H54 (cell line): ENCODE results near the gene IBTK.
"Not testable (repeated sequence)": the region's sequence is repeated elsewhere in the genome, so short reads cannot be mapped to it uniquely, and the experiment has no call there.

Experiments
- DNase-seq: peaks from one replicate; pipeline ENCODE4 v3.0.0; 2011; ENCODE audit warnings: low spot score, mixed read lengths; ENCODE audit not compliant: insufficient read length
- FAIRE-seq: peaks from 3 replicates; lab custom pipeline; 2011; peaks lifted over from hg19 to GRCh38; lab: Jason Lieb, UNC
- POLR2A ChIP-seq: IDR thresholded peaks from 2 replicates; pipeline ENCODE4 v1.6.1; 2011; ENCODE audit warnings: low read depth, mild to moderate bottlenecking, low read length

Gene IBTK

GRCh38 chr6:82247505-82248272, at the start of gene IBTK:
TSS of gene IBTK (minus strand) at chr6:82247744. CDS start at chr6:82240486, 7,258 bp downstream.
- TF ChIP-seq POLR2A: peak; percentile 23
- FAIRE-seq (peak; percentile 90), DNase-seq (peak; percentile 75)

GRCh38 chr6:82283771-82284410, 36.3 kb upstream of the IBTK start:
- FAIRE-seq: no peak
- TF ChIP-seq POLR2A: no peak
- DNase-seq: no peak

- DNase-seq, FAIRE-seq: not testable (repeated sequence)
These were observed 34.0 kb upstream of the IBTK start for GRCh38 chr6:82281550-82281949.

- TF ChIP-seq POLR2A: no peak
- no peak for FAIRE-seq
- DNase-seq: no peak
These were observed 30.1 kb upstream of the IBTK start for GRCh38 chr6:82277686-82278085.

- no peak for TF ChIP-seq POLR2A
- no peak for DNase-seq
These were observed 28.1 kb upstream of the IBTK start for GRCh38 chr6:82275686-82276085.

GRCh38 chr6:82273295-82273694, 25.8 kb upstream of the IBTK start:
- no peak for DNase-seq
- no peak for FAIRE-seq
- no peak for TF ChIP-seq POLR2A

More at GRCh38 chr6:82275686-82276085, 28.1 kb upstream of the IBTK start:
- FAIRE-seq: peak; percentile 60

- FAIRE-seq (peak; percentile 86), DNase-seq (peak; percentile 9)
- no peak for TF ChIP-seq POLR2A
These were observed 23.5 kb upstream of the IBTK start for GRCh38 chr6:82270881-82271635.

GRCh38 chr6:82268301-82268846, 20.8 kb upstream of the IBTK start:
- no peak for FAIRE-seq
- TF ChIP-seq POLR2A: no peak
- no peak for DNase-seq

- no peak for TF ChIP-seq POLR2A
- DNase-seq (no peak), FAIRE-seq (no peak)
These were observed 17.3 kb upstream of the IBTK start for GRCh38 chr6:82264824-82265223.

- no peak for FAIRE-seq
- no peak for TF ChIP-seq POLR2A
- DNase-seq: no peak
These were observed 16.8 kb upstream of the IBTK start for GRCh38 chr6:82264321-82264720.

- DNase-seq: no peak
- no peak for FAIRE-seq
- TF ChIP-seq POLR2A: no peak
These were observed 16.4 kb upstream of the IBTK start for GRCh38 chr6:82263916-82264315.

- no peak for TF ChIP-seq POLR2A
- FAIRE-seq: no peak
- DNase-seq: no peak
These were observed 13.6 kb upstream of the IBTK start for GRCh38 chr6:82260997-82261732.

- DNase-seq (no peak), FAIRE-seq (no peak)
- TF ChIP-seq POLR2A: no peak
These were observed 11.8 kb upstream of the IBTK start for GRCh38 chr6:82259389-82259788.
